Ramos (cell line): ENCODE measurements around the gene OR4D10.
"Not testable (repeated sequence)": the region's sequence is repeated elsewhere in the genome, so short reads cannot be mapped to it uniquely, and the experiment has no call there.

Source experiments
- in situ Hi-C: fragments of 300-500 bp; cut with MboI; formaldehyde crosslinking; loops from one replicate; pipeline ENCODE4 v1.14.3; 2022; ENCODE audit warnings: low sequenced_read_pairs; ENCODE audit not compliant: unreplicated experiment

OR4D10 gene

DNA sequence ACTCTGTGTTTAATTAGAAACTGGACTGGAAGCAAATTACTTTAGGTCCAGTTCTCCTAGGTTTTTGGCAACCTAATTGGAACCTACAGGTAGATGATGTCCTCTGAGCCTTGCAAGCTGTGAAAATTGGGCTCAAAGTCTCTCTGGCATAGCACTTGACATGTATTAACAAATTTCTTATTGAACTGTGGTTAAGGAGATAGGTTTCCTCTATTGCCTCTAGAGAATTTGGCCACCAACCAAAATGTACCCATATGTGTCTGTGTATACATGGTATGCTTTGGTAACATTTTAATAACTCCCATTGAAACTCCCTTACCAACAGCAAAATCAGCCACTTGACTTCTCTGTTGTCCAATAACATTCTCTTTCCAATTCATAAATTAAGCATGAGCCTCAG, at the start of gene OR4D10:
OR4D10 (plus strand) TSS at position 301 of the 400 bp plus-strand sequence. CDS start 4,115 bp downstream, outside the sequence.
- in situ Hi-C loops, result no loop called here

DNA sequence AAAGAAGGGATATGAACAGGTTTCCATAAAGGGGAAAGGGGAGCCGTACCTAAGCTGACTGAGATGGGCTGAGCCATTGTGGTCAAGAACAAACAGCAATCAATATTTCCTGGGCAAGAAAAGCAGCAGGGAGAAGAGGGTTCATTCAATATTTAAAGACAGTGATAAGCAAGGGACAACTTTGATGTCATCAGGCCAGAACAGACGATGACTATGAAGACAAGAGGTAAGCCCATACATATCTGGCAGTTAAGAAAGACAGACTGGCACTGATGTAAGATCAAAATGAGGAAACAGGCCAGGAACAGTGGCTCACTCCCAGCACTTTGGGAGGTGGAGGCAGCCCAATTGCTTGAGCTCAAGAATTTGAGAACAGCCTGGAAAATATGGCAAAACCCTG, 49.3 kb upstream of the OR4D10 start:
- in situ Hi-C loops, result no loop called here

DNA sequence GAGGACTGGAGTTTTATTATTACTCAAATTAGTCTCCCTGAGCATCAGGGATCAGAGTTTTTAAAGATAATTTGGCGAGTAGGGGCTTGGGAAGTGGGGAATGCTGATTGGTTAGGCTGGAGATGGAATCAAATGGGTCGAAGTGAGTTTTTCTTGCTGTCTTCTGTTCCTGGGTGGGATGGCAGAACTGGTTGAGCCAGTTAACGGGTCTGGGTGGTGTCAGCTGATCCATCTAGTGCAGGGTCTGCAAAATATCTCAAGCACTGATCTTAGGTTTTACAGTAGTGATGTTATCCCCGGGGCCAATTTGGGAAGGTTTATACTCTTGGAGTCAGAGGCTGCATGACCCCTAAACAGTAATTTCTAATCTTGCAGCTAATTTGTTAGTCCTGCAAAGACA, 48.0 kb upstream of the OR4D10 start:
- in situ Hi-C loops, result no loop called here

DNA sequence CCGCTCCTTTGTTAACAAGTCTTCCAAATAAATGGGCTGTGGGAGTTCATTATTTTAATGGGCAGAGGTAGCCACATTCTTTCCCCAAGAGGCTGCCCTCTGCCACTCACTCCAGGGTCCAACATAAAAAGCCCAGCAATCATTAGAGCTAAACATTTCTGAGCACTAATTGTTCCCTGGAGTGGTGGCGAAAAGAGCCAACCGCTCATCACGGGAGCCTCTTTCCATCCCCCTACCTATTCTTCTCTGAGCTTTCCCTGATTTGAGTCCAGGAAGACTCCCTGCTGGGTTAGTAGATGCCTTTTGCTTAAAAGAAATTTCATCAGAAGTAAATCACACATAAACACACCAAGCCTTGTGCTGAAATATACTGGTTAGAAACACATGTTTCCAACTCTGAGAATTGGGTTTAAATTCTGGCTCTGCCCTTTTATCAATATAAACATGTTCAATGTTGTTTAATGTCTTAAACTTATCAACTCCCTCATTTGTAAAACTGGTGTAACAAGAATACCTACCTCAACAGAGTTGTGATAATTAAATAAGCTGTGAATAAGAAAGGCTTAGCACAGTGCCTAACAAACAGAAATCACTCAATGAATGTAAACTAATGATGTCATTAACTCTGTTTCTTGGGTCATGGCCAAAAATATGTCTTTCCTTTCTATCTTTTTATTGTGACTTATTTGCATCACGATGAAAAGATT, 46.6 kb upstream of the OR4D10 start, which contains the start of gene OR5A2:
OR5A2 (minus strand) TSS at position 53 of the 707 bp plus-strand sequence. CDS start 3,460 bp downstream, outside the sequence.
- in situ Hi-C loops, result no loop called here

DNA sequence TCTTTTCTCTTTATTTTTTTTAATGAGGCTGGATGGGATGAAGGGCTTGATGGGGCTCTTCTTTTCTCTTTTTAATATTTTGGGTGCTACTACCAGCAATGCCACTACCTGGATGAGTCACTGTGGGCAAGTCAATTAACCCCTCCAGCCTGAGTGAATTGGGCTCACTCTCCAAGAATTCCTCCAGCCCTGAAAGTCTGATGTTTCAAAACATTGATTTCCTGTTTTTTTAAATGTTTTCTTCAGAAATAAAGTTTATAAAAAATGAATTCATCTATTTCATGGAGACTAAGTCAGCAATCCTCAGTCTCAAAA, 46.1 kb upstream of the OR4D10 start:
- in situ Hi-C loops, result no loop called here

DNA sequence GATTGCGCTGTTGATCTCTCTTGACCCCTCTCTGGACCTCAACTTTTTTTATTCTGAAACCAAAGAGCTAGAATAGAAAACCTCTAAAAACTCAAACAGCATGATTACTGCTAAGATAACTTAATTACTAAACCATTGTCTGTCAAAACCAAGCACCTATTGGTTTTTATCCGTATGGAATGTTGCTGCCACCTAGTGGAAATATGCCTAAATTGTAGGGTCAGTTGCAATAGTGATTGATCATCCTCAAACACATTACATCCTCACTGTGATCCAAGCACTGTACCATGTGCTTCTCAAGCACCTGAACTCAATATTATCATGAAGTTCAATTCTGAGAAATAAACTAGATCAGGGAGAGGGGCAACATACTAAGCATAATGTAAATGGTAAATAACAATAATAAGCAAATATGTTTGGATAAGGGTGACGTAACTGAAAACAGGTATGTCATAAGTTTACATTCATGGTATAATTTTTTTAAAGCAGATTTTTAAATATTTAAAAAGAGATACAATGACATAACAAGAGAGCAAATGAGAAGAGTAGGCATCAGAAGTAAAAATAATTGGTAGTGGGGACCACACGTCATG, 43.1 kb upstream of the OR4D10 start:
- in situ Hi-C loops, result loop anchor here (5.0 kb wide), 1 partner anchor 258 kb away; the partner anchor contains the start of gene DTX4

DNA sequence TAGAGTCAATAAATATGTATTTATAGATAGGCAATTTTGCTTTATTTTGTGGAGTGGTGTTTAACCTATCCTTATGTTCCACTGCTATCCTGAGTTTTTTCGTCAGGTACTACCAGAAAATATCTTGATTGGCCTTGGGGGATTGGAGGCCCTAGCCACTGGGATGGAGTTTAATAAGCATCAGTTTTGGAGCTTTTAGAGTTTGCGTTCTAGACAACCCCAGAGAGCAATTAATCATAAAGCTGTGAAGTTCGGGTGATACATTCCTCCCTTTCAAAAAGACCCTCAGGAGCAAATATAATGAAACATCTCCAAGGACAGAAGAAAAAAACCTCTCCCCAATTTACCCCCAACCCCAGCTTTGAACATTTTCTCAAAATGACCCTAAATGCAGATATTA, 36.9 kb upstream of the OR4D10 start, which contains the start of gene OR5A1:
OR5A1 (plus strand) TSS at position 301 of the 400 bp plus-strand sequence. CDS start 6,700 bp downstream, outside the sequence.
- in situ Hi-C loops, result no loop called here

DNA sequence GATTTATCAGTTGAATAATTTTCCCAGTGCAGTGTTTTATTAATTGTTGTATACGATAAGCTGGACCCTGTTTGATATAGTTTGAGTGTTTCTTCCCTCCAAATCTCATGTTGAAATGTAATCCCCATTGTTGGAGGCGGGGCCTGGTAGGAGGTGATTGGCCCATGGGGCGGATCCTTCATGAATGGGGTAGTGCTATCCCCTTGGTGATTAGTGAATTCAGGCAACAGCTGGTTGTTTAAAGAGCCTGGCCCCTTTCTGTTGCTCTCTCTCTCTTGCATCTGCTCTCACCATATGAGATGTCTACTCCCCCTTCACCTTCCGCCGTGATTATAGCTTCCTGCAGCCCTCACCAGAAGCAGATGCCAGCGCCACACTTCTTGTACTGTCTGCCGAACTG, 35.3 kb upstream of the OR4D10 start:
- in situ Hi-C loops, result no loop called here

DNA sequence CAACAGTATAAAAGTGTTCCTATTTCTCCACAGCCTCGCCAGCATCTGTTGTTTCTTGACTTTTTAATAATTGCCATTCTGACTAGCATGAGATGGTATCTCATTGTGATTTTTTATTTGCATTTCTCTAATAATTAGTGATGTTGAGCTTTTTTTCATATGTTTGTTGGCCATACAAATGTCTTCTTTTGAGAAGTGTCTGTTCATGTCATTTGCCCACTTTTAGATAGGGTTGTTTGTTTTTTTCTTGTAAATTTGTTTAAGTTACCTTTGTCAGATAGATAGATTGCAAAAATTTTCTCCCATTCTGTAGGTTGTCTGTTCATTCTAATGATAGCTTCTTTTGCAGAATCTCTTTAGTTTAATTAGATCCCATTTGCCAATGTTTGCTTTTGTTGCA, 27.5 kb upstream of the OR4D10 start:
- in situ Hi-C loops, result not testable (repeated sequence)

DNA sequence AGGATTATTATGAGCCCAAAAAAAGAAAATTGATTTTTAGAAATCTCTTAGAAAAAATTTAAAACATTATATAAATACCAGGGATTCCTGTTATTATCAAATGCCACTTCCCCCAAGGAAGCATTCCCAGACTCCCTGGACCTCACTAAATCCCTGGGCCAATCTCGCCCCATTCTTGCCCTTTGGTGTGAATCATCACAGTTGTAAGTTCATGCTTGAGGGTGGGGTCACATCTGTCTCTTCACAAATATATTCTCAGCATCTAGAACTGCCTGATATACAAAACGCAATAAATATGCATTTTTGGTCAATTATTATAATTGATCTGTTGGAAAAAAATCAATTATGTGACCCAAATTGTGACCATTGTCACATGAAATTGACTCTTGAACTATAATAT, 24.6 kb upstream of the OR4D10 start:
- in situ Hi-C loops, result no loop called here

DNA sequence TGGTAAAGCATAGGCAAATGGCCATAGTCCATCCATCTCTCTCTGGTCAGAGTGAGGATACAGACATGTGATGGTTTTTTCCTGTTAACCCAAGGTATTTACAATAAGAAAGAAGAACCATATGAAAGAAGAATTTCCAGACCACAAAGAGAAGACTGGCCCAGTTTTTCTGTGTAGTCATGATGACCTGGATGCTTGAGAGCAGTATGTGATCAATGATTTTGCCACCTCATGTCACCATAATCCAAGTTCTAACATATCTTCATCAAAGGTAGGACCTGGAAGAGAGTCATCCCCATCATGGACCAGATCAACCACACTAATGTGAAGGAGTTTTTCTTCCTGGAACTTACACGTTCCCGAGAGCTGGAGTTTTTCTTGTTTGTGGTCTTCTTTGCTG, 16.5 kb upstream of the OR4D10 start, which contains the start of gene OR4D6:
OR4D6 (plus strand) TSS at position 301 of the 400 bp plus-strand sequence; CDS start at position 301, 0 bp downstream.
- in situ Hi-C loops, result no loop called here

DNA sequence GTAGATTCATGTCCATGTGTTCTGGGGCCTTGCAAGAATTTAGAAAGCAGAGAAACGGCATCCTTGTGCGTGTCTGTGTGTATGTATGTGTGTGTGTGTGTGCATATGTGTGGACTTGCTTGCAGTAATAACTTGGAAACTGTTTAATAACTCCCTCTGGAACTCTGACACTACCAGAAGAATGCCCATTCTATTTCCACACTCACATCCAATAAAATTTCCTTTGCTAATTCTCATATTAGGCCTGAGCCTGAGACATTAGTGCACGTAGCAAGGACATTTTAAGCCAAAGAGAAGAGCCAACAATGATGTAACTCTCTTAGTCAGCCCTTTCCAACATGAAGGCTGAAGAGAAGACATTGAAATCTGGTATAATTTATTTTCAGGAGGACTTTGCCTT, 13.2 kb upstream of the OR4D10 start:
- in situ Hi-C loops, result no loop called here

DNA sequence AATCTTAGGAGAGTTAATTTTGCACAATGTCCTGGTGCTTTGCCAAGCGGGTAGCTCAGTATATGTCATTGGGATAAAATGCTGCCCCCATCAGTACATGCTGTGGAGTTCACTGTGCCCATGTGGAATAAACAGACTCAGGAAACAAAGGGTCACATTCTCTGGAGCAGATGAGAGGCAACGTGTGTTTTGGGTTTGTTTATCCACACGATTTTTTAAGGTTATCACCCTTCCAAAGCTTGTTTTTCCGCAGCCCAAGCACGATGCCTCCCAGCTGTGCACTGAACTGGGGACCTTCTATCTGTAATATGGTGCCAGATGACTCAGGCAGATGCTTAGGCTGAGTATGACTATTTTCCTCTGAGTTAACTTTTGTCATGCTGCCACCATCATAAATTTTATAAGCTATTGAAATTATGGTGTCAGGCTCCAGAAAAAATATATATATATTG, 9.9 kb upstream of the OR4D10 start:
- in situ Hi-C loops, result no loop called here

DNA sequence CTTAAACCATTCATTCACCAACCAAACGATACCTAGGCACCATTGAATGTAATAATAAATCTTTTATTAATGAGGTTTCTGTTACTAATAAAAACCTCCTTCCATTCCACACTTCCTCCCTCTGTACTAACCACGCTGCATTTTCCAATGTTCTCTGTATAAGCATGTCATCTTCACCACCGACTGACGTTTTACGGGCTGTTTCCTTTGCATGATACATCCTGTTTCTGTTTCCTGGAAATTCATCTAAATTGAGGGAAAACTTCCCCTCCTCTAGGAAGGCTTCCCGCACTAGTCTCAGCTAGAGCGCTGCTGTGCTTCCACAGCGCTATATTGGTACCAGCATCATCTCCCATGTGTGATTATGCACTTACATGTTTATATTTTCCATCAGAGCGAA, 2.1 kb downstream of the OR4D10 start:
- in situ Hi-C loops, result no loop called here

DNA sequence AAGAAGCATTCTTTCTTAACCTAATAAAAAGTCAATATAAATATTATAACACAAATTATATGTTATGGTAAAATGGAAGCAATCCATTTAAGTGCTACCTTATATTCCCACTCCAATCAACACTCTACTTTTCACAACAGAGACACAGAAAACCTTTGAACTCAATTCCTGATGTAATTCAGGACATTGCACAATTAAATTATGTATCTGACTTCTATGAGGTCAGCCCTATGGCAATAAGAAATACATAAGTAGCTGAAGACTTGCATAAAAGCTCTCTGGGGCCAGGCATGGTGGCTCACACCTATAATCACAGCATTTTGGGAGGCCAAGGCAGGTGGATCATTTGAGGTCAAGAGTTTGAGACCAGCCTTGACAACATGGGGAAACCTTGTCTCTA, 6.8 kb downstream of the OR4D10 start:
- in situ Hi-C loops, result no loop called here

DNA sequence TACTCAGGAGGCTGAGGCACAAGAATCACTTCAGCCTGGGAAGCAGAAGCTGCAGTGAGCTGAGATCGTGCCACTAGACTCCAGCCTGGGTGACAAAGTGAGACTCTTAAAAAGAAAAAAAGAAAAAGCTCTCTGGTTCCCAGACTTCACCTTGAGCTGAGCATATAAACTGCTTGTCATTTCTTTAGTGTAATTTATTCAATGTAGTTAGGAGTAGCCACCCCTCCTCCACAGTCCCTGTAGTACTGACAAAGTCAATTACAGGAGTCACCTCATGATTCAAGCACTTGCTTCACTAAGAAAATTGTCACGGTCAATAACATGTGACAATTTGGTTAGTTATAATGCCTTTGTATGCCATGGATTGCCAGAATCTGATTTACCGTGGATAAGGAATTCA, 7.2 kb downstream of the OR4D10 start:
- in situ Hi-C loops, result no loop called here

DNA sequence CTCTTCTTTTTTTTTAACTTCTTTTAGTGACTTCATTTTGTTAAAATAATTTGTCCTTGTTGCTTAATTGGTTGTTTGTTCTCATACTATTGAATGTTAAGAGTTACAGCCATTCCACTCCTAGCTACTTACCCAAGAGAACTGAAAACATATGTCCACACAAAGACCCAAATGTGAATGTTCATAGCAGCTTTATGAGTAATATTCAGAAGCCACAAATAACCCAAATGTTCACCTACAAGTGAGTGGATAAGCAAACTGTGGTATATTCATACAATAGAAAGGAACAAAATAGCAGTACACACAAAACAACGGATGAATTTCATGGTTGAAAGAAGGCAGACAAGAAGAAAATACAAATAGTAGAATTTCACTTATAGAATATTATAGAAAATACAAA, 28.8 kb downstream of the OR4D10 start:
- in situ Hi-C loops, result no loop called here

DNA sequence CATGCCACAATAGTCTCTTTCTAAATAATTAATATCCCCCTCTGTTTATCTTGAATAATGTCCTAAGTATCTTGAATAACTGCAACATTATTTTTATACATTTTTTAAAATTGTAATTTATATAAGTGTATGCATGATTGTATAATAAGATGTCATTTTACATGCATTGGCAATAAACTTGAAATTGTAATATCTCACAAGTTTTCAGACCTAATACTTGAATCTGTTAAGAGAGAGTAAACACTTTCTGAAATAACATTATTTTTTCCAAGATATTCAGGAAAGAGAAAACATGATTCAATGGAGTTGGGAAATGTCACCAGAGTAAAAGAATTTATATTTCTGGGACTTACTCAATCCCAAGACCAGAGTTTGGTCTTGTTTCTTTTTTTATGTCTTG, 30.2 kb downstream of the OR4D10 start, which contains the start of gene OR4D11:
OR4D11 (plus strand) TSS at position 301 of the 400 bp plus-strand sequence; CDS start at position 301, 0 bp downstream.
- in situ Hi-C loops, result no loop called here

DNA sequence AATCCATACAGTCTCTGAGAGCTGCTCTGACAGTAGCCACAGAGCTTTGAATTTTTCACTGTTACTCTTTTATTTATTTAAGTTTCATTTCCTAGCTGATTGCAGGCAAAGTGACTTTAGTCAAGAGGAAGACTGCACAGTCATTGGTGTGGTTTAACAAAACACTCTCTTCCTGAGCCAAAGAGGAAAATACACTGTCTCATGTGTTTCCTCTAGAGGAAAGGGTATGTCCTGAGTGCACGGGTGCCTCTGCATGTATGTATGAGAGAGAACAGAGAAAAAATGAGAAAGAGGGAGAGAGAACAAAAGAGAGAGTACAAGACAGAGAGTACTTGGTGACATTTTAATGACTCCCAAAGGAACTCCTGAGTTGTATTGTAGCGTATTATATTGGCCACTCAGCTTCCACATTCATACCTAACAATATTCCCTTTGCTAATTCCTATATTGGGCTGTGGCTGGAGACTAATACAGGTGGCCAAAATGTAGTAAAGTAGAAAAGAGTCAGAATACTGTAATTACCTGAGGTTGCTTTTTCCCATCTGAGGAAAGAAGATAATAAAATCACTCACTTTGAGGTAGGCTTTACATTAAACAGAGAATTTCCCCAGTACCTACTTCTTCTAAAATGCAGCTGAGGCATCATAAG, 38.0 kb downstream of the OR4D10 start, which contains the start of gene OR4D9:
OR4D9 (plus strand) TSS at position 599 of the 649 bp plus-strand sequence. CDS start 3,374 bp downstream, outside the sequence.
- in situ Hi-C loops, result no loop called here

DNA sequence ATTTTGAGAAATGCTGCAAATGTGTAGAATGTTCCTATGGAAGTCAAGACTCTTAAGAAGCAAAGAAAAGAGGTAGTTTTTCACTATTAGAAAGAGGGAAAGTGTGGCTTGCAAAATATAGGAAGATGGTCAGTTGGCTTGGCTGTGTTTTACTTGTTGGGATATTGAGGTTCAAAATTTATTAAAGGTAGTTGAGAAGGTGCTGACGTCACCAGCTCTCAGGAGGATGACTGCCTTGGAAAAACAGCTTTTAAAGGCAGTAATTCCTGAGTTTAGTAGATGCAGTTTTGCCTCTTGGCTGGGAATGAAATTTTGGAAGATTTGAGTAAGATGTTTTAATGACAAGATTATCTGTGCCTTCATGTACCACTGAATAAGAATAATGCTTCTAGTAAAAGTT, 38.6 kb downstream of the OR4D10 start:
- in situ Hi-C loops, result no loop called here

DNA sequence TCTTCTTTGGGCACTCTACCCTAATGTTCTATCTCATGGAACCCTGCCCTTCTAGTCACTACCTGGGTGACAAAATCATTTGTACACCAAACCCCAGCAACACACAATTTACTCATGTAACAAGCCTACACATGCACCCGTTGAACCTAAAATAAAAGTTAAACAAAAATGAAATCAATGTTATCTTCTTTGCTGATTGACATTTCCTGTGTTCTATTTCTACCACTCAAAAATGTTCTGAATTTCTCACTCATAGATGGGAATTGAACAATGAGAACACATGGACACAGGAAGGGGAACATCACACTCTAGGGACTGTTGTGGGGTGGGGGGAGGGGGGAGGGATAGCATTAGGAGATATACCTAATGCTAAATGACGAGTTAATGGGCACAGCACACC, 47.0 kb downstream of the OR4D10 start:
- in situ Hi-C loops, result not testable (repeated sequence)
